H7 (cell line): Measurements from ENCODE around the gene RAD23A. TPM values are rescaled to one million over a fixed set of nuclear protein-coding genes. Genes with fewer than 3 reads are reported as not detected.
"Not testable (repeated sequence)": the region's sequence is repeated elsewhere in the genome, so short reads cannot be mapped to it uniquely, and the experiment has no call there.

ENCODE experiments used
- DNase-seq: peaks from one replicate; pipeline ENCODE4 v3.0.0; 2012
- H3K27me3 ChIP-seq: 2 replicates; pipeline ENCODE4 v1.6.0; 2011; ENCODE audit warnings: mild to moderate bottlenecking, low read length; ENCODE audit not compliant: control insufficient read depth, insufficient read depth
- H3K36me3 ChIP-seq: replicated peaks from 2 replicates; pipeline ENCODE4 v1.5.1; 2011; ENCODE audit warnings: low read length; ENCODE audit not compliant: control insufficient read depth, insufficient read depth
- H3K4me3 ChIP-seq: 2 replicates; pipeline ENCODE4 v1.5.1; 2011; ENCODE audit warnings: low read depth, mild to moderate bottlenecking, control low read depth, low read length, moderate library complexity; ENCODE audit not compliant: insufficient read depth
- total RNA-seq: library from RNA; depleted of rRNA; stranded (reverse); fragments of >200 nt; shearing (Covaris generic); gene quantifications from 2 replicates; pipeline ENCODE4 v1.2.3, GENCODE V29; 2014; rRNA removed

RAD23A gene
- total RNA-seq, result 146 and 155 TPM in 2 replicates

GRCh38 chr19:12945479-12946091, at the start of gene RAD23A:
TSS of gene RAD23A (plus strand) at chr19:12945862. CDS start at chr19:12945949, 87 bp downstream.
- peak within 1 kb of the TSS; percentile 64 for H3K4me3 ChIP-seq
- H3K27me3 ChIP-seq, result no peaks in the 10 kb centered on the region
- DNase-seq, result peak; percentile 98
- peaks cover 46% of the 10 kb centered on the region for H3K36me3 ChIP-seq

GRCh38 chr19:12896460-12896859, 49.2 kb upstream of the RAD23A start:
- no peak overlapping the region for H3K4me3 ChIP-seq
- DNase-seq, result no peak
- peaks cover 13% of the 10 kb centered on the region for H3K36me3 ChIP-seq
- H3K27me3 ChIP-seq, result no peaks in the 10 kb centered on the region

GRCh38 chr19:12899891-12900518, 45.7 kb upstream of the RAD23A start:
- H3K4me3 ChIP-seq, result no peak overlapping the region
- no peak for DNase-seq
- H3K36me3 ChIP-seq, result peaks cover 2% of the 10 kb centered on the region
- H3K27me3 ChIP-seq, result no peaks in the 10 kb centered on the region

- H3K36me3 ChIP-seq, result no peaks in the 10 kb centered on the region; the same call in 1 of the 2 replicates
- no peak for DNase-seq
These were observed 38.5 kb upstream of the RAD23A start for GRCh38 chr19:12907166-12907565.

GRCh38 chr19:12912571-12912970, 33.1 kb upstream of the RAD23A start:
- no peak overlapping the region for H3K4me3 ChIP-seq
- no peak for DNase-seq

More at GRCh38 chr19:12907166-12907565, 38.5 kb upstream of the RAD23A start:
- Histone ChIP-seq H3K4me3 (no peak overlapping the region), H3K27me3 (no peaks in the 10 kb centered on the region)

GRCh38 chr19:12913011-12913561, 32.6 kb upstream of the RAD23A start:
- Histone ChIP-seq H3K36me3 (no peaks in the 10 kb centered on the region), H3K4me3 (no peak overlapping the region), H3K27me3 (peaks cover 2% of the 10 kb centered on the region)
- DNase-seq, result peak; percentile 86

More at GRCh38 chr19:12912571-12912970, 33.1 kb upstream of the RAD23A start:
- Histone ChIP-seq H3K36me3 (no peaks in the 10 kb centered on the region), H3K27me3 (no peaks in the 10 kb centered on the region)

- H3K36me3 ChIP-seq, result no peaks in the 10 kb centered on the region
- no peak for DNase-seq
- no peak overlapping the region for H3K4me3 ChIP-seq
- peaks cover 11% of the 10 kb centered on the region for H3K27me3 ChIP-seq
These were observed 31.6 kb upstream of the RAD23A start for GRCh38 chr19:12913851-12914690.

- H3K36me3 ChIP-seq, H3K4me3 ChIP-seq, DNase-seq: not testable (repeated sequence)
These were observed 29.8 kb upstream of the RAD23A start for GRCh38 chr19:12915860-12916259.

GRCh38 chr19:12918253-12918652, 27.4 kb upstream of the RAD23A start:
- Histone ChIP-seq H3K4me3 (no peak overlapping the region), H3K27me3 (peaks cover 11% of the 10 kb centered on the region), H3K36me3 (peaks cover 9% of the 10 kb centered on the region)
- no peak for DNase-seq

More at GRCh38 chr19:12915860-12916259, 29.8 kb upstream of the RAD23A start:
- H3K27me3 ChIP-seq, result peaks cover 11% of the 10 kb centered on the region

- peaks cover 11% of the 10 kb centered on the region for H3K27me3 ChIP-seq
- peaks cover 24% of the 10 kb centered on the region for H3K36me3 ChIP-seq
- no peak overlapping the region for H3K4me3 ChIP-seq
- no peak for DNase-seq
These were observed 24.6 kb upstream of the RAD23A start for GRCh38 chr19:12921047-12921446.

- DNase-seq, result no peak
- Histone ChIP-seq H3K36me3 (peaks cover 33% of the 10 kb centered on the region), H3K4me3 (no peak overlapping the region), H3K27me3 (peaks cover 11% of the 10 kb centered on the region)
These were observed 22.7 kb upstream of the RAD23A start for GRCh38 chr19:12922959-12923358.

GRCh38 chr19:12924621-12925310, 20.9 kb upstream of the RAD23A start:
- DNase-seq, result peak; percentile 28
- H3K27me3 ChIP-seq, result no peaks in the 10 kb centered on the region
- H3K4me3 ChIP-seq, result no peak overlapping the region
- H3K36me3 ChIP-seq, result peaks cover 45% of the 10 kb centered on the region

GRCh38 chr19:12930002-12930645, 15.5 kb upstream of the RAD23A start:
- Histone ChIP-seq H3K36me3 (peaks cover 33% of the 10 kb centered on the region), H3K4me3 (no peak overlapping the region), H3K27me3 (no peaks in the 10 kb centered on the region)
- no peak for DNase-seq
